Measurements from ENCODE around the gene DPP6.
"Not testable (repeated sequence)": the region's sequence is repeated elsewhere in the genome, so short reads cannot be mapped to it uniquely, and the experiment has no call there.

Gene DPP6

DNA sequence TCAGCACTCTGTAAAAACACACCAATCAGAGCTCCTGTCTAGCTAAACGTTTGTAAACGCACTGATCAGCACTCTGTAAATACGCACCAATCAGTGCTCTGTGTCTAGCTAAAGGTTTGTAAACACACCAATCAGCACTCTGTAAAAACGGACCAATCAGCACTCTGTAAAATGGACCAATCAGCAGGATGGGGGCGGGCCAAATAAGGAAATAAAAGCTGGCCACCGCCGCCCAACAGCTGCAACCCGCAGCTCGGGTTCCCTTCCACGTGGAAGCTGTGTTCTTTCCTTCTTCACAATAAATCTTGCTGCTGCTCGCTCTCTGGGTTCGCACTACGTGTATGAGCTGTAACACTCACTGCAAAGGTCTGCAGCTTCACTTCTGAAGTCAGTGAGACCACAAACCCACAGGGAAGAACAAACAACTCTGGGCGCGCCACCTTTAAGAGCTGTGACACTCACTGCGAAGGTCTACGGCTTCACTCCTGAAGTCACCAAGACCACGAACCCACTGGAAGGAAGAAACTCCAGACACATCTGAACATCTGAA lies 625.9 kb downstream of the DPP6 start:
- DNase-seq: not testable (repeated sequence)

GRCh38 chr7:154679379-154680053 lies 627.3 kb downstream of the DPP6 start:
- DNase-seq: no peak

- DNase-seq: no peak
These were observed 628.9 kb downstream of the DPP6 start for GRCh38 chr7:154680894-154681659.

DNA sequence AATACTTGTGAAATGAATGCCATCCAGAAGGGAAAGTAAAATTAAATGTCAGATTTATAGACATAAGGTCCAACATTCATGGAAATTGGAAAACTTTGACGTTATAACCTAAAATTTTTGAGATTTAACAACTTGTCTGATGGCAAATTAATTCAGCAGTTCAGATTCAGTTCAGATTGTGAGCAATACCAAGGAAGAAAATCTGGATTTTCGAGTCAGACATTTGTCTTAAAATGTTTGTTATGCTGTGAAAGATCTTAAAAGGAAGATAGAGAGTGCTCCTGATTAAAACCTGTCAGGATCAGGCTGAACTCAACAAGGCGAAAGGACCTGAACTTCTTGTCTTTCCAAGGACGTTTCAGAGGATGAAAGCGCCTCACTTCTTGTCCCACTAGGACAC lies 629.8 kb downstream of the DPP6 start:
- DNase-seq: no peak

DNA sequence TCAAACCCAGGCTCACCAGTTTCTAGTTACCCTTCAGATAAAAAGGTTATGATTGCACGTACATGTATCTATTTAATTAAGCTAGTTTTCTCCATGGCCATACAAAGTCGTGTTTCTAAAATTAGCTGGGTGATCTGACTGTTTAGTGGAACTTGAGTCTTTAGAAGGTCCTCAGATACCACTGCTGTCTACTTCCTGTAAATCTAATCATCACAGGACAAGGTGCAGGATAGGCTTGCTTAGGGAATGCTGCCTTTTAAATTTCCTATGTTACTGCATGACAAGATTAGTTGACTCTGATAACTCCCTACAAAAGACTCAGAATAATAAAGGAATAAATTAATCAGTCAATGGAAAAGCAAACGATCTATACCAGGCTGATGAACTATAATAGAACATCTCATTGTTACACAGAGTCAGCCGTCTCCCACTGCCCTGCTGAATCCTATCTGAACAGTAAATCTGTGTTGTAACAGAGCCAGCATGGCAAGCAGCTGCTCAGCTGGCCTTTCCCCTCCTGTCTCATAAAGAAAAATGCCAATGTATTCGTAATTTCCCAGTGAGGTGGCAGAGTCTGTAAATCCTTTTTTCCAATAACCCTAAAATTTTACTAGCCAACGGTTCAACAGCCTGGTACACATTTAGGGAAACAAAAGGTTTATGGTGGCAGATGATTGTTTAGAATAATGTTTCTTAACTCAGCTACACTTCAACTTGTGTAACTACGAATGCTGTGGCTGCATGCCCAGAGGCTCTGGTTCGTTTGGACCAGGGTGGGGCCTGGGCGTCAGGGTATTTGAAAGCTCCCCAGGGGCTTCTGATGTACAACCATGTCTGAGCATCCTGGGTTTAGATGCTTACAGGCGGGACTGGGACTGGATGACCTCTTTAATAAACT lies 632.7 kb downstream of the DPP6 start:
- no peak for DNase-seq

GRCh38 chr7:154685564-154685901 lies 633.3 kb downstream of the DPP6 start:
- no peak for DNase-seq

GRCh38 chr7:154686305-154686704 lies 634.1 kb downstream of the DPP6 start:
- no peak for DNase-seq

DNA sequence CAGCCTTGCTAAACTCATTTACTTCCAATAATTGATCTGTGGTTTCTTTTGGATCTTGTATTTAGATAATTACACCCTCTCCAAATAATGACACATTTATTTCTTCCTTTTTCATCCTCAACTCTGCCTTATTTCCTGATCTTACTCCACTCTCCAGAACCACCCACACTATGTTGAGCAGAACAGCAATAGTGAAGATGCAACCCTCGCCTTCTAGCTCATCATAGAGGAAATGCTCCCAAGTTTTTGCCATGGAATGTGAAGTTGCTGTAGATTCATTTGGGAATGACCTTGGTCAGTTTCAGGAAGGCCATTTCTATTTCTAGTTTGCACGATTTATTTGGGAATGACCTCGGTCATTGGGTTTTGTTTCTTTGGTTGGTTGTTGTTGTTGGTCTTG lies 636.8 kb downstream of the DPP6 start:
- DNase-seq: no peak

GRCh38 chr7:154690411-154690810 lies 638.2 kb downstream of the DPP6 start:
- no peak for DNase-seq

DNA sequence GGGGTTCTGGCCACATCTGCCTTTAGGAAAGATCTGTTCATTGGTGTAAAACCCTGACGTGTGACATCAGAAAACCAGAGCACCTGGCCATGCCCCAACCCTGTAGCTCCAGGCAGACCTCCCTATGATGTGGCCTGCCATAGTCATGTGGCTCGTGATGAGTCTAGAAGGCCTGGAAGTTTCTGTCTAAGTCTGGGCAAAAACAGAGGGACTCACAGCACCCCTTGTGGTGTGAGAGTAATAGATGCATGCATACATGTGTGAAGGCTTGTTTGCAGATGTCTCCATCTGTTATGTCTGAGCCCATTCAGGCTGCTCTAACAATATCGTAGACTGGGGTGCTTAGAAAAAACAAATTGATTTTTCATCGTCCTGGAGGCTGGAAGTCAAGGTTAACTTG lies 641.5 kb downstream of the DPP6 start:
- no peak for DNase-seq

DNA sequence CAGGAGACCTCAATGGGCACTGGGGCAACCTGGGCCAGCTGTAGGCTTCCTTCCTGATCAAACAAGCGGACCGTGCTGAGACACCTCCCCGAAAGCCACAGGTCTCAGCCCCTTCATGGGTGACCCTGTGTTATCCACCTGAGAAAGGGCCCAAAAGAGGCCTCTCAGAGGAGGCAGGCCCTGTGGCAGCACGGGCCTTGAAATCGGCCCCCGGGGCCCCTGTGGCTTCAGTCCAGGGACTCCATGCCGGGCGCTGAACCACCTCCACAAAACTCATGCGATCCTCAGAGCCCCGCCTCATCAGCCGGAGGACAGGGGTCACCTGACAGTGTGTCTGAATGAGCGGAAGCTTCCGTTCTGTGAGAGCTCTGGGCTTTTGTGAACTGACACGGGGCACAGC lies 643.6 kb downstream of the DPP6 start:
- DNase-seq: no peak

DNA sequence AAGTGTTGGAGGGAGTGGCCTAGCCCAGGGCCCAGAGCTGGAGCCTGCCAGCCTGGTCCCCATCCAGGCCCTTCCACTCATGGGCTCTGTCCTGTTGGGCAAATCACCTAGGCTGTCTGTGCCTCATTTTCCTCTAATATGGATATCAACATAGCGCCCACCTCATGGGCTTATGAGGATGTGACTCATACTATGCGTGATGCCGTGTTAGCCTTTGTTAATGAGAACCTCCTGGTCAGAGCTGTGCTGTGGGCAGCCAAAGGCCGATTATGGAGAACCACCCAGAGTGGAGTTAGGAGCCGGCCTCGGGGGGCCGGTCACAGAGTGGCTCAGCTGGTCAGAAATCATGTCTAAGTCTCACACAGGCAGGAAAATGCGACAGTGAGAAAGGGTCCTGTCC lies 644.4 kb downstream of the DPP6 start:
- no peak for DNase-seq

DNA sequence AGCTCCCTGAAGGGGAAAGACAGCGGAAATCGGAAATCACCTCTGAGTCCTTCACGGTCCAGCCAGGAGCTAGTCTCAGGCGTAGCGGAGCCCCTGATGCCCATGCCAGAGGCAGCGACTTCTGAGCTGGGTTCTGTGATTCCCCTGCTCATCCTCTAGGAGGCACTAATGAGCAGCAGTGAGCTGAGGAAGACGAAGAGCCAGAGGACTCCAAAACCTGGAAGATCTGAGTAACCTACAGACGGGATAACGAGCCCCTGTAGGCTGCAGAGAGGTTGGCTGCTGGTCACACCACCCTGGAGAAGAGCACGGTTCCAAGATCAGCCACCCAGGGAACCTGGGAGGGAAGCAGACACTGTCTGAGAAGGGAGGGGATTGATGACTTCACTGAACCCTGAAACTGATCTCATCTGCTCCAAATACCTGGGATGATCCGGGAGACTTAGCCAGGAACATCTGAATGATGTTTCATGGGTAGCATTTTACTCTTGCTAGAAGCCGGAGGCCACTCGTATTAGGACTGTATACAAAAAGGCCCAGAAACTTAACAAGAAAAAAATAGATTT lies 646.6 kb downstream of the DPP6 start:
- DNase-seq: no peak

DNA sequence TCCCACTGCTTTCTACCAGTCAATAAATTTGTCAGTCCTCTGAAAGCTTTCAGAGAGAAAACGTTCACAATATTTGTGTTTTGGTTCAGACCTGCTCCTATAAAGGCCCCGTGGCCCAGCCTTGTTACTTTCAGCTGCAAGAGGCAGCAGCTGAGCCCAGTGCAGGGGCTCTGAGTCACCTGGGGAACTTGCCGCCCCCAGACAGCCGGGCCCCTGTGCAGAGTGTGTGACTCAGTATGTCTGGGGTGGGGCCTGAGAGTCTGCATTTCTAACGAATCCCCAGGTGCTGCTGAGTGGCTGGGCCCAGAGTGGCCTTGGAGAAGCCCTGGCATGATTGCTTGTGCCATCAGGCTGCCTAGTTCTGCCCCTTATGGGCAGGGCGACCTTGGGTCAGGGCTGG lies 647.2 kb downstream of the DPP6 start:
- no peak for DNase-seq

- no peak for DNase-seq
These were observed 657.8 kb downstream of the DPP6 start for GRCh38 chr7:154709840-154710520.

DNA sequence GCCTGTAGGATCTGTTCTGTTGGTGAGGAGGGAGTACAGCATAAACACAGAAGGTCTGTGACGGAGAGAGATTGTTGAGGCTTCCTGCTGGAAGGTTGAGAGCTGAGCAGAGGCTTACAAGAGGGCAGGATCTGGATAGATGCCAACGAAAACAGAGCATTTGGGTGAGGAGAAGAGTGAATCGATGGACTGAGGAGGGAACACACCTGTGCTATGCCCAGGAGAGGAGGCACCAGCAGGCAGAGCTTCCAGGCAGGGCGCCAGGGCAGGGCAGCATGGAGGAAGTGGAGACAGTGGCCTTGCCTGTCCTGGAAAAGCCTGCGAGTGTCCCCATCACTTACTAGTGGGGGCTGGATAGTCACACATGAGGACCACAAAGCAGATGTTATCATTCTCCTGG lies 667.8 kb downstream of the DPP6 start:
- no peak for DNase-seq

- no peak for DNase-seq
These were observed 668.9 kb downstream of the DPP6 start for GRCh38 chr7:154721086-154721485.

GRCh38 chr7:154726368-154726767 lies 674.2 kb downstream of the DPP6 start:
- DNase-seq: no peak

GRCh38 chr7:154729056-154729455 lies 676.9 kb downstream of the DPP6 start:
- no peak for DNase-seq

GRCh38 chr7:154735766-154736165 lies 683.6 kb downstream of the DPP6 start:
- no peak for DNase-seq

GRCh38 chr7:154736389-154736788 lies 684.2 kb downstream of the DPP6 start:
- no peak for DNase-seq

- no peak for DNase-seq
These were observed 686.0 kb downstream of the DPP6 start for GRCh38 chr7:154738216-154738615.

DNA sequence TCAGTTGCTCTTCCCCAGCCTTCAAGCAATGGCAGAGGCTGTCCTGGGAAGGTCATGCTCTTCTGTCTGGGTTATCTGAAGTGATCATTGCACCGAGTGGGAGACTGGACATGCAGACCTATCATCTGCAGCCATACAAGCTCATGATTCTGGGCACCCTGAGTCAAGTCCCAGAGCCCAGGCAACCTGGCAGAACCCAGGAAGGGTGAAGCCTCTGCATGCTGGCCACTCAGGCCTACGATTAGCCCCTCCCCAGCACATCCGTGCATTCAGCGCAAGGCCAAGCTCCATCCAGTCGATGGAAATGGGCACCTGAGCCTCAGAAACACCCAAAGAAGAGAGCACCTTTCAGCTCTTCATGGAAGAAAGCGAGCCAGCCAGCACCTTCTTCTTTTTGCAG lies 688.9 kb downstream of the DPP6 start:
- DNase-seq: no peak
